GM13977 (cell line): ENCODE measurements around the gene PIM1.

Experiments
- DNase-seq: peaks from one replicate; pipeline ENCODE4 v3.0.0; 2012; ENCODE audit warnings: low spot score
- CTCF ChIP-seq: IDR thresholded peaks from 2 replicates; pipeline ENCODE4 v1.5.1; 2012; ENCODE audit warnings: mild to moderate bottlenecking, control low read depth; ENCODE audit not compliant: insufficient read depth; ENCODE audit errors: extremely low read depth, missing control alignments
- in situ Hi-C: fragments of 300-500 bp; cut with MboI; formaldehyde crosslinking; loops from one replicate; pipeline ENCODE4 v1.12.0; 2022; ENCODE audit warnings: low sequenced_read_pairs, low pct_unique_long_range_greater_than_20kb, mixed read lengths, inconsistent platforms; ENCODE audit not compliant: unreplicated experiment

Gene PIM1

GRCh38 chr6:37160922-37161778 lies 8.8 kb upstream of the PIM1 start:
- TF ChIP-seq CTCF: no peak
- in situ Hi-C loops: no loop called here
- peak; percentile 65 for DNase-seq

GRCh38 chr6:37162740-37163139 lies 7.2 kb upstream of the PIM1 start:
- in situ Hi-C loops: no loop called here
- DNase-seq: no peak
- TF ChIP-seq CTCF: no peak

GRCh38 chr6:37168163-37168758 lies 1.7 kb upstream of the PIM1 start:
- TF ChIP-seq CTCF: no peak
- DNase-seq: no peak
- in situ Hi-C loops: no loop called here

DNA sequence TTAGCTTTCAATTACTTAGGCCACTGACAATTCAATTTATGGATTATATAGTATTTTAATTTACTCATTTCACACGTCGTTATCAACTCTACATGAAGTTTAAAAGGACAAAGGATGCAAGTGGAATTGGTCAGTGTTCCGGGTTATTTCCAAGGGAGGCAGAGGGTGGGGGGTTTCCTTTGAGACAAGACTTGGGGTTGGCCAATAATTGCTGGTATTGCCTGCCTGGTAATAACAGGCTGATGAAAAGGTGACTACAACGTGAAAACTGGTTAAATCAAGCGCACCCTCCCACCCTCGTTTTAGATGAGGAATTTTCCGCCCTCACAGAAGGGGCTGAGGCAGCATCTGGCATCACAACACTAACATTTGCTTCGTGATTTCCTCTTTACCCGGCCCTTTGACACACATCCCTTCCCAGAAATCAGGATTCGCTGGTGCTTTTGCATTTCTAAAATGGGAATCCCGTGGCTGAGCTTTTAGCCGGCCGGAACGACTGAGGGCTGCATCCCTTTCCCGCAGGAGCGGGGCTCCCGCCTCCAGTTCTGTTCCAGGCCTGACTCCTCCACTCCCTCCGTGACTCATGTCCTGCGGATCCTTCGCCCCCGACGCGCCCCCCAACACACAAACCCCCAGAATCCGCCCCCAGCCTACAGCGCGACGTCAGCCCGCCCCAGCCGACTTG lies 999 bp upstream of the PIM1 start:
- in situ Hi-C loops: no loop called here
- no peak for TF ChIP-seq CTCF
- DNase-seq: peak; percentile 47

DNA sequence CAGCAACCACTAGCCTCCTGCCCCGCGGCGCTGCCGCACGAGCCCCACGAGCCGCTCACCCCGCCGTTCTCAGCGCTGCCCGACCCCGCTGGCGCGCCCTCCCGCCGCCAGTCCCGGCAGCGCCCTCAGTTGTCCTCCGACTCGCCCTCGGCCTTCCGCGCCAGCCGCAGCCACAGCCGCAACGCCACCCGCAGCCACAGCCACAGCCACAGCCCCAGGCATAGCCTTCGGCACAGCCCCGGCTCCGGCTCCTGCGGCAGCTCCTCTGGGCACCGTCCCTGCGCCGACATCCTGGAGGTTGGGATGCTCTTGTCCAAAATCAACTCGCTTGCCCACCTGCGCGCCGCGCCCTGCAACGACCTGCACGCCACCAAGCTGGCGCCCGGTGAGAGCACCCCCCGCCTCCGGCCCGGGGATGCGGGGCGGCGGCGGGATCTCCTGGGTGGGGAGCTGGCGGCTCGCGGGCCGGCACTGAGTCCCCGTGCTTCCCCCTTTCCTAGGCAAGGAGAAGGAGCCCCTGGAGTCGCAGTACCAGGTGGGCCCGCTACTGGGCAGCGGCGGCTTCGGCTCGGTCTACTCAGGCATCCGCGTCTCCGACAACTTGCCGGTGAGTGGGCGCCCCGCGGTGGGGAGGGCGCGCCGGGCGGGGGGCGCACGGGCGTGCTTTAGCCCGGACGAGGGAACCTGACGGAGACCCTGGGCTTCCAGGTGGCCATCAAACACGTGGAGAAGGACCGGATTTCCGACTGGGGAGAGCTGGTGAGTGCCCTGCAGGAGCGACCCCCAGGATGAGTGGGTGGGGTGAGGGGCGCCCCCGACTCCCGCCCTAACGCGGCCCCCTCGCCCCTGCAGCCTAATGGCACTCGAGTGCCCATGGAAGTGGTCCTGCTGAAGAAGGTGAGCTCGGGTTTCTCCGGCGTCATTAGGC lies 585 bp downstream of the PIM1 start:
- peak; percentile 55 for DNase-seq
- in situ Hi-C loops: loop anchor here (5.0 to 10.0 kb wide), 2 partner anchors 116 to 148 kb away; no protein-coding TSS in a partner anchor
- peak; percentile 31 for TF ChIP-seq CTCF
